Prostate gland (tissue), 2 donors: ENCODE data around the gene EEF1G. TPM values are rescaled to one million over a fixed set of nuclear protein-coding genes. Genes with fewer than 3 reads are reported as not detected.

Experiments
- DNase-seq: peaks from one replicate; pipeline ENCODE4 v3.0.0-alpha.2; 2019; ENCODE audit warnings: low spot score
- H3K27ac ChIP-seq, 2 donors: fragments of 200-600 bp; sonication (generic); 2 replicates each; pipeline ENCODE4 v1.5.1; 2017 to 2019
- H3K27me3 ChIP-seq: fragments of 200-600 bp; sonication (generic); replicated peaks from 2 replicates; pipeline ENCODE4 v1.5.1; 2019; ENCODE audit not compliant: insufficient read depth
- H3K36me3 ChIP-seq, 2 donors: fragments of 200-600 bp; sonication (generic); 1 replicate in 1 of 2; 2 replicates in 1 of 2; pipeline versions ENCODE4 v1.5.1 to v1.8.1; 2017 to 2019
- H3K4me1 ChIP-seq: fragments of 200-600 bp; sonication (generic); replicated peaks from 2 replicates; pipeline ENCODE4 v1.5.1; 2019
- H3K4me3 ChIP-seq, 2 donors: fragments of 200-600 bp; sonication (generic); 2 replicates each; pipeline ENCODE4 v1.5.1; 2017 to 2019
- H3K9me3 ChIP-seq: fragments of 200-600 bp; sonication (generic); 2 replicates; pipeline ENCODE4 v1.5.1; 2017
- POLR2A ChIP-seq: fragments of 450-650 bp; IDR thresholded peaks from one replicate; pipeline ENCODE4 v1.6.1; 2016; ENCODE audit warnings: antibody characterized with exemption, mild to moderate bottlenecking
- POLR2AphosphoS5 ChIP-seq: sonication (generic); formaldehyde crosslinking; IDR thresholded peaks from one replicate; pipeline ENCODE4 v1.6.1; 2017; ENCODE audit warnings: antibody characterized with exemption
- WGBS: methylation state at CpG from one replicate; pipeline ENCODE4 v1.1.5; 2018; 5-methylcytosine and 5-hydroxymethylcytosine counted together
- intact Hi-C: fragments of 100-400 bp; cut with DNase I; formaldehyde crosslinking; loops from one replicate; pipeline ENCODE4 v1.14.2; 2022
- total RNA-seq, 2 donors: library from RNA; depleted of rRNA; stranded (reverse); fragments of >200 nt; gene quantifications; one replicate each; pipeline ENCODE4 v1.1.0, GENCODE V29; 2016
- TF ChIP-seq, protein P1 (sequence below), 4 experiments: fragments of 200-600 bp in 2 of 4; fragments of 450-650 bp in 2 of 4; sonication (generic) in 2 of 4; IDR thresholded peaks; 1 replicate in 3 of 4; 2 replicates in 1 of 4; pipeline ENCODE4 v1.5.1; 2016 to 2019; ENCODE audit warnings: antibody characterized with exemption in 4 of 4, mild to moderate bottlenecking in 2 of 4, moderate library complexity in 2 of 4

EEF1G gene
- total RNA-seq, 2 donors from 2014 or later: 1,254 to 2,389 TPM

DNA sequence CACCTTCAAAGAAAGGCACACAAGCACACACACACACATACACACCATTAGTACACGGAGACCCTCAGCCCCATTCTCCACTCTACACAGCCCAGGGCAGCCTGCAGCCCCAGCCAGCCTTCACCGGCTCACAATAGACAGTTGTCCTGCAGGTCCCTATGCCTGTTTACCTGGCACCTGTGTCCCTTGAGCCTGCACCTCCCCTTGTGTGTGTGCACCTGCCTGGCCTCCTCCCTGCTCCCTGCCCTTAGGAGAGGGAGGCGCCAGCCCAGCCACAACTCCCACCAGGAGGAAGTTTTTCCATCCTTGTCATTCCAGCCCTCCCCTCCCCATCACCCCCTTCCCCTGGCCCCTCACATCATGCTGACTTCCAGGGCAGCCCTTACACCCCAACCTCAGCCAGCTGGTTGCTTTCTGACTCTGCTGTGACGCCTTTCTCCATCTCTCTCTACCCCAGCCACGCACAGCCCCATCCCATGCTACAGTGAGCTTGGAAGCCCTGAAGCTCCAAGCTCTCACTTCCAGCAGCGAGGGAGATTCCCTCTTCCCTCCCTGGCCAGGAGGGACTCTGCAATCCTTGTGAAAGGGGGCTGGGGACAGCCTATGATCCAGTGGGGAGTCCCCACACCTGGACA is 31.5 kb downstream of the EEF1G start:
- no peak for TF ChIP-seq POLR2AphosphoS5
- TF ChIP-seq, protein P1, sequence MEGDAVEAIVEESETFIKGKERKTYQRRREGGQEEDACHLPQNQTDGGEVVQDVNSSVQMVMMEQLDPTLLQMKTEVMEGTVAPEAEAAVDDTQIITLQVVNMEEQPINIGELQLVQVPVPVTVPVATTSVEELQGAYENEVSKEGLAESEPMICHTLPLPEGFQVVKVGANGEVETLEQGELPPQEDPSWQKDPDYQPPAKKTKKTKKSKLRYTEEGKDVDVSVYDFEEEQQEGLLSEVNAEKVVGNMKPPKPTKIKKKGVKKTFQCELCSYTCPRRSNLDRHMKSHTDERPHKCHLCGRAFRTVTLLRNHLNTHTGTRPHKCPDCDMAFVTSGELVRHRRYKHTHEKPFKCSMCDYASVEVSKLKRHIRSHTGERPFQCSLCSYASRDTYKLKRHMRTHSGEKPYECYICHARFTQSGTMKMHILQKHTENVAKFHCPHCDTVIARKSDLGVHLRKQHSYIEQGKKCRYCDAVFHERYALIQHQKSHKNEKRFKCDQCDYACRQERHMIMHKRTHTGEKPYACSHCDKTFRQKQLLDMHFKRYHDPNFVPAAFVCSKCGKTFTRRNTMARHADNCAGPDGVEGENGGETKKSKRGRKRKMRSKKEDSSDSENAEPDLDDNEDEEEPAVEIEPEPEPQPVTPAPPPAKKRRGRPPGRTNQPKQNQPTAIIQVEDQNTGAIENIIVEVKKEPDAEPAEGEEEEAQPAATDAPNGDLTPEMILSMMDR (IDR thresholded peaks at IDR 0.05): no peak
- TF ChIP-seq POLR2A: no peak
- H3K4me1 ChIP-seq: peaks cover 49% of the 10 kb centered on the region
- no peaks in the 10 kb centered on the region for H3K36me3 ChIP-seq
- 30% methylated on average over 6 of the region's 6 CpGs for WGBS
- intact Hi-C loops: loop anchor here (2.0 to 5.0 kb wide), 3 partner anchors 95 to 147 kb away; no protein-coding TSS in a partner anchor
- H3K9me3 ChIP-seq: no peaks in the 10 kb centered on the region
- DNase-seq: no peak
- H3K27ac ChIP-seq: peak overlapping the region; percentile 97 to 99
- H3K27me3 ChIP-seq: no peaks in the 10 kb centered on the region
- H3K4me3 ChIP-seq: peak overlapping the region; percentile 93 to 98

DNA sequence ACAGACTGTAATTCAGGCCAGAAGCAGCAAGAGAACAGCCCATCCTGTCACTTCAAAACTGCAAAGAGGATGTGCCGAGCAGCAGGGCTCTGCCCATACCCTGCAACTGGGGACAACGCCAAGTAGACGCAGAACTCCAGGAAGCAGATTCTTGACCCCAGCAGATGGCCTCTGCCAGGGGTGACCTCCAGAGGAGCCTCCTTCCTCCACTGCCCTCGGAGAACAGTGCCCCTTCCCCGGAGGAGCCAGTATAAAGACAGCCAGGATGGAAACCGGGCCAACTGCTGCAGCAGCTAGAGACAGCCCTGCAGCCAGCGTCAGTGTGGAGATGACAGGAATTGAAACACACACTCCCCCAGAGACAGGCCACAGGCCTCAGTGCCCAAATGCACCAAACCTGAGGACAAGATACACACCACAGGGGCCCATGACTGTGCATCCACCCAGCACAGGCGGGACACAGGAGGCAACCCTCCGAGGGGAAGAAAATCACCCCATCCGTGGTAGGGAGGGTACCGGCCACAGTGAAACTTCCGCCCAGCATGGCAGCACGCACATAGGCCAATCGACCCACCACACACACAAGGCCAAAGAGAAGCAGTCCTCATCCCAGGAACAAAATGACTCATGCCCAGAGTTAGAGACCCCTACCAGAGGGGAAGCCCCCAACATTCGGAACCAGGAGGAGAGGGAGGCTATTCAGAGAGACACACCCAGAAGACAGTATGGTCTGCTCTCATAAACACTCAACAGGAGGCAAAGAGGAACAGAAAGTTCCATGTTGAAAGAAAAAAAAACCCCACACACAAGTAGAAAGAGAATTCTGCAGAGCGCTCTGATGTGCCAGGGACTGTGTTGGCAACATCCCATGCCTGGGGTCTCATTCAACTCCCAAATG is 32.6 kb downstream of the EEF1G start:
- no peak for DNase-seq
- no peak overlapping the region for H3K4me3 ChIP-seq
- WGBS: 34% methylated on average over 16 of the region's 16 CpGs
- H3K36me3 ChIP-seq: no peaks in the 10 kb centered on the region
- no peak for TF ChIP-seq POLR2A
- TF ChIP-seq, protein P1 (IDR thresholded peaks at IDR 0.05): no peak
- peak overlapping the region; percentile 97 to 99 for H3K27ac ChIP-seq
- no peaks in the 10 kb centered on the region for H3K27me3 ChIP-seq
- H3K4me1 ChIP-seq: peaks cover 49% of the 10 kb centered on the region
- intact Hi-C loops: loop anchor here (5.0 kb wide), 1 partner anchor 94 kb away; no protein-coding TSS in a partner anchor
- no peaks in the 10 kb centered on the region for H3K9me3 ChIP-seq

DNA sequence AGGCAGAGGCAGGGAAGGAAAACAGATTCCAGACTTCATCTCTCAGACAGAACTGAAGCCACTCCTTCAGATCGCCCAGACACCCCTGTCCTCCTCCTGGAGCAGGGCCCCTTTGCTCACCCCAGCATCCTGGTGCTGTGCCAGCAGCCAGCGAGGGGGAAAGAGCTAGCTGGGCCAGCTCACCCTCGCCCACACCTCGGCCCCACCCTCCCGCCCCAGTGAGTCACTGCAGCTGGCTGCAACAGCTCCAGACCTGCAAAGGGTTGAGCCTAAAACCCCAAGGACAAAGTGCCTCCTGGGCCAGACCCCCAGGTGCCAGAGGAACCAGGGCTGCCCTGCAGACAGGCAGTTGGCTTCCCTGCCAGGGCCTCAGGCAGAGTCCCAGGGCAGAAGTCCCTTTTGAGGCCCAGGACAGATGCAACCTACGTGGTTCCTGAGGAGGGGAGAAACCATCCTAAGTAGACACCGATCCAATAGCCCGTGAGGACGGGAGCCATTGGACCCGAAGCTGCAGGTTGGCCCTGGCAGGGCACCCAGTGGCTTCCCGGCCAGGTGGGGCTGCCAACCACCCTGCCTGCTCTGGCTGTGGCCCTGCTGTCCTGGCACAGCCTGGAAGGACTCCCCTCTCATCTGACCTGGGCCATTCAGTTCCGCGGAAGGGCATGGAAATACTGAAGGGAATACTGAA is 34.3 kb downstream of the EEF1G start:
- Histone ChIP-seq H3K27ac (peak overlapping the region; percentile 65 to 99), H3K36me3 (peaks cover 9 to 12% of the 10 kb centered on the region in 2 donors), H3K4me1 (peaks cover 49% of the 10 kb centered on the region), H3K27me3 (no peaks in the 10 kb centered on the region), H3K4me3 (peak overlapping the region in 1 of 2 donors; percentile 3), H3K9me3 (no peaks in the 10 kb centered on the region)
- 8% methylated on average over 9 of the region's 13 CpGs for WGBS
- intact Hi-C loops: no loop called here
- no peak for DNase-seq
- TF ChIP-seq POLR2AphosphoS5 (no peak), POLR2A (no peak)
- TF ChIP-seq, protein P1 (IDR thresholded peaks at IDR 0.05): no peak

DNA sequence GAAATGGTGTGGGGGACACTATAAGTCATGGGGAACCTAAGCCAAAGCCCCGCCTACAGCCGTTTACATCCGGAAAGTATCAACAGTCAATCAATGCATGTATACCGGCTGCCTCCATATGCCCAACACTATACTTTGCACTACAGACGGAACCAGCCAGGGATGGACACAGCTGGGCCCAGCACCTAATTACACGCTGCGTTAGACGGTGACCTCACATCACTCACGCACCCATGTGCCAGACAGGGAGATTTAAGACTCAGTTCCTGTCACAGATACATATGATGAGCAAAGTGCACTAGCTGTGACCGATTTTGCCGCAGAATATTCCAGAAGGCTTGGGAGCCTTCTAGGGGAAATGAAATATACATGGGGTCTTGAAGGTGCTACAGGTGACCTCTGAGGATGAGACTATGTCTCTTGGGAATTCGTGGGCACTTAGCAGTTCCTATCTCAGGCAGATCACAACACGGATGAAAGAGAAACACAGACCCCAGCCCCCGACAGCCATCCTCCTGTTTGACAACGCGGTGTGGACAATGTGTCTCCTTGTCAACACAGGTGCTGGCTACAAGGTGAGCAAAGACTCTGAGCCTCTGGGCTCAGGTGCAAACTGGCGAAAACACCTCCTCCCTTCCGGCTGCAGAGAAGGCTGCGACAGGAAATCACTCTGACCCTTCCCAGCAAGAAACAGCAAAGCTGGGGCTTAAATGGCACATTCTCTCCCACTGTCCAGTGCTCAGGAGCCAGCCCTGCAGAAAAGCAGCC is 35.0 kb downstream of the EEF1G start:
- no peaks in the 10 kb centered on the region for H3K9me3 ChIP-seq
- TF ChIP-seq, protein P1 (IDR thresholded peaks at IDR 0.05): no peak
- TF ChIP-seq POLR2A (no peak), POLR2AphosphoS5 (peak; percentile 16)
- peak overlapping the region; percentile 65 to 99 for H3K27ac ChIP-seq
- H3K36me3 ChIP-seq: peaks cover 17 to 19% of the 10 kb centered on the region in 2 donors
- DNase-seq: no peak
- no peaks in the 10 kb centered on the region for H3K27me3 ChIP-seq
- H3K4me3 ChIP-seq: no peak overlapping the region
- intact Hi-C loops: no loop called here
- peaks cover 45% of the 10 kb centered on the region for H3K4me1 ChIP-seq
- WGBS: 50% methylated on average over 19 of the region's 19 CpGs
